Activated T-helper 2 cell treated with anti-CD3 and anti-CD28 coated beads, Interferon-gamma antibody, Interleukin-2, Interleukin-4, amounts not matched to agents 10 μg/mL and 5 μg/mL and 100 μg/mL, durations not matched to agents 14 hours and 24 hours and 36 hours (primary cell): ENCODE measurements around the gene DNASE1L2. TPM values are rescaled to one million over a fixed set of nuclear protein-coding genes. Genes with fewer than 3 reads are reported as not detected.
A peak's percentile ranks its signal among the peaks of the same experiment; 100 is the strongest.
"Not testable (repeated sequence)": the region's sequence is repeated elsewhere in the genome, so short reads cannot be mapped to it uniquely, and the experiment has no call there.

Experiments used
- DNase-seq: peaks from one replicate; pipeline ENCODE4 v3.0.0; 2021; ENCODE audit warnings: low spot score
- H3K27ac Mint-ChIP-seq: one replicate; pipeline ENCODE4 v1.8.0; 2021; ENCODE audit warnings: mixed read lengths
- H3K27me3 Mint-ChIP-seq: one replicate; pipeline ENCODE4 v1.8.0; 2021; ENCODE audit warnings: low read depth, mixed read lengths
- H3K36me3 Mint-ChIP-seq: one replicate; pipeline ENCODE4 v1.8.0; 2021; ENCODE audit warnings: low read depth, mixed read lengths
- H3K4me1 Mint-ChIP-seq: one replicate; pipeline ENCODE4 v1.8.0; 2021; ENCODE audit warnings: low read depth, mixed read lengths
- H3K4me3 Mint-ChIP-seq: one replicate; pipeline ENCODE4 v1.8.0; 2021; ENCODE audit warnings: low read depth, mild to moderate bottlenecking, moderate library complexity, mixed read lengths
- H3K9me3 Mint-ChIP-seq: one replicate; pipeline ENCODE4 v1.8.0; 2021; ENCODE audit warnings: mixed read lengths
- intact Hi-C: fragments of 100-400 bp; cut with micrococcal nuclease; formaldehyde crosslinking; loops from one replicate; pipeline ENCODE4 v1.15.1; 2023
- total RNA-seq: library from RNA; stranded (reverse); gene quantifications from 2 replicates; pipeline ENCODE4 v1.2.3, GENCODE V29; 2022

The DNASE1L2 gene
- total RNA-seq, 1 donor from 2014 or later, result 1.7 TPM

DNA sequence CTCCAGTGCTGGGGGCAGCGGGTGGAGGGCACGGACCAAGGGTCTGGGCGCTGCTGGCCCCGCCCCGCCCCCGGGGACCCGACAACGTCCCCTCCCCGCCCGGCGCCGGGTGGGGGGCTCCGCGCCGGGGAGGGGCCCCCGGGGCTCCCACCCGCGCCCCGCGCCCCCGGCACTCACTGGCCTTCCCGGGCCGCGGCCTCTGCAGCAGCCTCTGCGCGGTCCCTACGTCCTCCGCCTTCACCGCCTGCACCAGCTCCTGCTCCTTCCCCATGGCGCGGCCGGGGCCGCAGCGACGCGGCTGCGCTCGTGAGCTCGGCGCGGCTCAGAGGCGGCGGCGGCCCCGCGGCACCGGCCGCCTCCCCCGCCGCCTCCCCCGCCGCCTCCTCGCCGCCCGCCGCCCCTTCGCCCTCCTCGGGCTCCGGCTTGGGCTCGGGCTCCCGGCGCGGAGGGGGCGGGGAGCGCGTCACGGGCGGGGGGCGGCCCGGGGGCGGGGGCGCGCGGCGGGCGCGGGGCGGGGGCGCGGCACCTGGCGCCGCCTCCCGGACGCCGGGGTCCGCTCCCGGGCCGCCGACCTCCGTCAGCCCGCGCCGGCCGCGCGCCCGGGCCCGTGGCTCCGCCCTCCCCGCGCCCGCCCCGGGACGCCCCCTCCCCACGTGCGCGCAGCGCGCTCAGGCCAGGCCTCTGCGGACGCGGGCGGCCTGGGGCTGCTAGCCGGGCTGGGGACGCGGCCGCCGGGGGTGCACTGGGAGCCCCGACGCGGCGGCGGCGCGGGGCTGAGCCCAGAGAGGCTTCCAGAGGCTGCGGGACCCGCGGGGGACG, 39.9 kb upstream of the DNASE1L2 start, which contains the start of gene CASKIN1:
Gene CASKIN1, minus strand, starts transcription at position 444 of the 819 bp plus-strand sequence. Its CDS starts 173 bp downstream, at position 271.
- peak within 1 kb of the TSS; percentile 47 for H3K4me3 Mint-ChIP-seq
- no peaks in the 10 kb centered on the region for H3K36me3 Mint-ChIP-seq
- intact Hi-C loops, result no loop called here
- no peak within 1 kb of the TSS for H3K27ac Mint-ChIP-seq
- H3K9me3 Mint-ChIP-seq, result no peaks in the 10 kb centered on the region
- DNase-seq, result no peak
- H3K4me1 Mint-ChIP-seq, result no peaks in the 10 kb centered on the region
- peaks cover 41% of the 10 kb centered on the region for H3K27me3 Mint-ChIP-seq

DNA sequence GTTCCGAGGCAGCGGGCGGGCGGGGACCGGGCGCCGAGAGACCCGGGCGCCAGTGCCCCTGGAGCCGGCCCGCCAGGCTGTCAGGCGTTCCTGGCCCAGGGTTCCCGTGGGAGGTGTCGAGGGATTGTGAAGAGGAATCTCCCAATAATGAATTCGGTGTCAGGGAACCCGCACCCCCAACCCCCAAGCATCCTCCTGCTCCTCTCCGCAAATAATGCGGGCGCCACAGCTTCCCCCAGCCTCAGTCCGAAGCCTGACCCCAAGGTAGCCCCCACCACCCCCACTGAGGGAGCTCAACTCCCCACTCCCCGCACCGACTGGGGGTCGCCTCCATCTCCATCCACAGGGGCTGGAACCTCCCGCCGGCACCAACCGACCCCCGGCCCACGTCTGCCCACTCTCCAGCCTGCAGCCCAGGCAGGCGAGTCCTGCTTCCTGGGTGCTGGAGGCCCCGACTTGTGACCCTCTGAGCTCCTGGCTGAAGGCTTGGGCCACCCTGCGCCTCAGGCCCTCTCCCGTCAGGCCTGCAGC, 39.2 kb upstream of the DNASE1L2 start:
- intact Hi-C loops, result no loop called here
- no peak for DNase-seq
- H3K9me3 Mint-ChIP-seq, result no peaks in the 10 kb centered on the region
- H3K36me3 Mint-ChIP-seq, result no peaks in the 10 kb centered on the region
- H3K4me3 Mint-ChIP-seq, result peak overlapping the region; percentile 47
- peaks cover 47% of the 10 kb centered on the region for H3K27me3 Mint-ChIP-seq
- H3K27ac Mint-ChIP-seq, result no peak overlapping the region
- no peaks in the 10 kb centered on the region for H3K4me1 Mint-ChIP-seq

DNA sequence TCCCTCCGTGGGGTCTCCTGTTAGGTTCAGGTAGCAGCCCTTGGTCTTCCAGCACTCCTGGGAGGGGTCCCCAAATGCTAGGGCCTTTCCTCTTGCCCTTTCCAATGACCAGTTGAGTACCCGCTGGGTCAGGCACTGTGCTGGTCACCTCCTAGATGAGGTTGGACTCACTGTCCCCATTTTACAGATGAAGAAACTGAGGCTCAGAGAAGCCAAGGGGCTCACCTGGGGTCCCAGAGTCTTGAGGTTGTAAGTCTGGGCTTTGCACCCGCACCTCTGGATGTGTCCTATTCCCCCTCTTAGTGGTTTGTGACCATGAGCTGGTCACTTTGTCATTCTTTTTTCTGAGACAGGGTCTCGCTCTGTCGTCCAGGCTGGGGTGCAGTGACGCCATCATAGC, 38.5 kb upstream of the DNASE1L2 start:
- Mint-ChIP-seq H3K36me3 (no peaks in the 10 kb centered on the region), H3K27me3 (peaks cover 49% of the 10 kb centered on the region), H3K4me1 (no peaks in the 10 kb centered on the region), H3K4me3 (no peak overlapping the region), H3K9me3 (no peaks in the 10 kb centered on the region), H3K27ac (no peak overlapping the region)
- no peak for DNase-seq
- intact Hi-C loops, result no loop called here

DNA sequence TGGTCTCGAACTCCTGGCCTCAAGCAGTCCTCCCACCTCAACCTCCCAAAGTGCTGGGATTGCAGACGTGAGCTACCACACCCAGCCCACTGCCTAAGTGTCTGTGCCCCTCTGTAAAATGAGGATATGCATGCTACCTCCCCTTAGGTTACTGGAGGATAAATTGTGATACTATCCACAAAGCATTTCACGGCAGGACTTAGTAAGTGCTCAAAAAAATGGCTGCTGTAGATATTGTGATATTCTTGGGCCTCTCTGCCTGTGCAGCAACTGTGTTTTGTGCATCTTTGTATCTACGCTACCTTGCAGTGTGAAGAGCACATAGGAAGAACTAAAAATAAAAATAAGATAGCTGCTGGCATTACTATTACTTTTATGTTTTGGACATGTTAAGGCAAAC, 38.0 kb upstream of the DNASE1L2 start:
- no peak for DNase-seq
- peaks cover 49% of the 10 kb centered on the region for H3K27me3 Mint-ChIP-seq
- H3K4me3 Mint-ChIP-seq, result peak overlapping the region; percentile 37
- H3K9me3 Mint-ChIP-seq, result no peaks in the 10 kb centered on the region
- no peaks in the 10 kb centered on the region for H3K36me3 Mint-ChIP-seq
- H3K27ac Mint-ChIP-seq, result no peak overlapping the region
- H3K4me1 Mint-ChIP-seq, result no peaks in the 10 kb centered on the region
- intact Hi-C loops, result no loop called here

DNA sequence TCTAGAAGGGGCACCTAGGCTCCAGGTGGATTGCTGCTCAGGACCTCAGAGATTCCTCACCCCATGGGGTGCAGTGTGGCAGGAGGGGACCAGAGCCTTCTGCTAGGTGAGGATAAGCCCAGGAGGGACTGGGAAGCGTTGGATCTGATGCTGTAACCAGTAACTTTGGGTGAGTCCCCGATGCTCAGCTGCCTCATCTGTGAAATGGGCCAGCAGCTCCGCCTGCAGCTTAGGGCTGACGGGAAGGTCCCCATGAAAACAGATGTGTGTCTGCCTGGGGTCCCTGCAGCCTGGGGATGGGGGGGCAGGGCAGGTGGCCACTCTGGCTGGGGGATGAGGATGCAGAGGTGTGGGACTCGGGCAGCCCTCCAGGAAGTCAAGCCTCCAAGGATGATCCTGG, 37.1 kb upstream of the DNASE1L2 start:
- intact Hi-C loops, result no loop called here
- DNase-seq, result no peak
- Mint-ChIP-seq H3K27ac (no peak overlapping the region), H3K9me3 (no peaks in the 10 kb centered on the region), H3K36me3 (no peaks in the 10 kb centered on the region), H3K4me3 (no peak overlapping the region), H3K4me1 (peaks cover 2% of the 10 kb centered on the region), H3K27me3 (peaks cover 47% of the 10 kb centered on the region)

DNA sequence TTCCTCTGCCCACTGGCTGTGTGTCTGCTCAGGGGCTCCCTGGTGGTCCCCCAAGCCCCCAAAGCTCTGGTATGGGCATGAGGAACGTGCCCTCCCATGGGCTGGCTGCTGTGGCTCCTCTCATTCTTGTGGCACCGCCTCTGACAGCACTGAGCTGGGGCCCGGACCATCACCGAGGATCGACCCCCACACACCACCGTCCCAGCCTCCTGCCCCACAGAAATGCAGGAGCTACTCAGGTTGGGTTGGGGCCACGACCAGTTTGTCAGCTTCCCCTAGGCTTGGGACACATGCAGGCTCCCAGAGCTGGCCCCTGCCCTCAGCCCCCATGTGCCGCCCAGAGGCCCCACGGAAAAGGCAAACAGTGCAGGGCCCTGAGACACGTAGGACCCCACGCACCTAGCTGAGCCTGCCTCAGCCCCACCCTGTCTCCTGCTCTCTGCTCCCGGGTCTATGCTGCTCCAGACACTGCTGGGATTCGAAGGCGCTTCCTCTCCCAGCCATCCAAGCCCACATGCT, 36.6 kb upstream of the DNASE1L2 start:
- Mint-ChIP-seq H3K27ac (no peak overlapping the region), H3K4me1 (peaks cover 6% of the 10 kb centered on the region), H3K4me3 (no peak overlapping the region), H3K36me3 (no peaks in the 10 kb centered on the region), H3K9me3 (no peaks in the 10 kb centered on the region), H3K27me3 (peaks cover 46% of the 10 kb centered on the region)
- intact Hi-C loops, result no loop called here
- DNase-seq, result no peak

DNA sequence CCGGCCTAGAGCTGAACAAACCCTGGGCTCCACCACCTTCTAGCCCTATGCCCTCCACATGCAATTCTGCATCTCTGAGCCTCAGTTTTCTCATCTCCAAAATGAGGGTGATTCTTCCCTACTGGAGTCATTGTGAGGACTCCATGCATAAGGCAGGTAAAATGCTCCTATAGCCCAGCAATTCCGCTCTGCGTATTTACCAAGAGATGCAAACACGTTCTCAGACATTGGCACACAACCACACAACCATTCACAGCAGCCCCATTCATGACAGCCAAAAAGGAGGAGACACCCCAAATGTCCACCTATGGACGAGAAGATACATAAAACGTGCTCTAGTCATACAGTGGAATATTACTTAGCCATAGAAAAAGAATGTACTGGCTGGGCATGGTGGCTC, 35.9 kb upstream of the DNASE1L2 start:
- intact Hi-C loops, result no loop called here
- no peaks in the 10 kb centered on the region for H3K36me3 Mint-ChIP-seq
- DNase-seq, result no peak
- H3K9me3 Mint-ChIP-seq, result no peaks in the 10 kb centered on the region
- no peak overlapping the region for H3K4me3 Mint-ChIP-seq
- H3K27ac Mint-ChIP-seq, result no peak overlapping the region
- peaks cover 40% of the 10 kb centered on the region for H3K27me3 Mint-ChIP-seq
- peaks cover 8% of the 10 kb centered on the region for H3K4me1 Mint-ChIP-seq

DNA sequence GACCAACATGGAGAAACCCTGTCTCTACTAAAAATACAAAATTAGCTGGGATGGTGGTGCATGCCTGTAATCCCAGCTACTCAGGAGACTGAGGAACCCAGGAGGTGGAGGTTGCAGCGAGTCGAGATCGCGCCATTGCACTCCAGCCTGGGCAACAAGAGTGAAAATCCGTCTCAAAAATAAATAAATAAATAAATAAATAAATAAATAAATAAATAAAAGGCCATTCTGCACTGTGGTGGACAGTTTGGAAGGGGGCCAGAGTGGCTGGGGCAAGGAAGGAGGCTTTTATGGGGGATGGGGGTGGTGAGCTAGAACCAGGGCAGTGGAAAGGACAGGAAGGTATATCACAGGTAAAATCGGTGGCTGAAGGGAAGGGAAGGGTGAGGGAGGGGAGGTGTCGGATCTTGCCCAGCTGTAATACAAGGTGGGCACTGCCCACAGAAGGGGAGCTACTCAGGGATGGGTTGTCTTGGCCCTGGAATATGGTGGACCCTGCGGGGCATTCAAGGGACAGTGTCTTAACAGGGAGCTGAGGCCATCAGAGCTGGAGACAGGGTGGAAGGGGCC, 33.0 kb upstream of the DNASE1L2 start:
- Mint-ChIP-seq H3K4me1 (peaks cover 18% of the 10 kb centered on the region), H3K27me3 (peaks cover 28% of the 10 kb centered on the region), H3K4me3 (peak overlapping the region; percentile 50), H3K36me3 (peaks cover 19% of the 10 kb centered on the region)
- intact Hi-C loops, H3K27ac Mint-ChIP-seq, DNase-seq, H3K9me3 Mint-ChIP-seq: not testable (repeated sequence)

DNA sequence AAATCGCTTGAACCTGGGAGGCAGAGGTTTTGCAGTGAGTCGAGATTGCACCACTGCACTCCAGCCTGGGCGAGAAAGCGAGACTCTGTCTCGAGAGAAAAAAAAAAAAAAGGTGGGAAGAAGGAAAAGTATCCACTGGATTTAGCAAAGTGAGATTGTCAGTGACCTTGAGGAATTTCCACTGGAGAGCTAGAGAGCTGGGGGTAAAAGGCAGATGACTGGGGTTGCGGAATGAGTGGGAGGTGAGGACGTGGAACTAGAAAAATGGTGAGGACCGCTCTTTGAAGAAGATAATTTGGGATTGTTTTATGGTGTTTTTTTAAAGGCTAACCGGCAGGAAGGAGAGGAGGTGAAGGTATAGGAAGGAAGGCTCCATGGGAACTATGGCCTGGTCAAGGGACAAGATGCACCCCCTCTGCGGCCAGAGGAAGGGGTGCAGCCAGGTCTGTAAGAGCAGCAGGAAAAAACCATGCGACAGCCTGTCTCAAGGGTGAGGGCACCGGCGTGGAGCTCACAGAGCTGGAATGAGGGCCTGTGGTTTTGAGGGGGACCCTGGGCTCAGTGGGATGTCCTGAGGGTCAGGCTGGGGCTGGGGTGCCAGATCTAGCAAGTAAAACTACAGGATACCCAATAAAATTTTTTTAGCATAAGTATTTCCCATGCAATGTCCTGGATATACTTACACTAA, 31.7 kb upstream of the DNASE1L2 start:
- H3K4me3 Mint-ChIP-seq, result peak overlapping the region; percentile 81
- intact Hi-C loops, result loop anchor here (1.0 kb wide), 1 partner anchor 19 kb away; the partner anchor contains the start of gene E4F1
- H3K27me3 Mint-ChIP-seq, result peaks cover 18% of the 10 kb centered on the region
- DNase-seq, result no peak
- H3K27ac Mint-ChIP-seq, result peak overlapping the region; percentile 24
- peaks cover 18% of the 10 kb centered on the region for H3K4me1 Mint-ChIP-seq
- H3K9me3 Mint-ChIP-seq, result no peaks in the 10 kb centered on the region
- H3K36me3 Mint-ChIP-seq, result peaks cover 26% of the 10 kb centered on the region

DNA sequence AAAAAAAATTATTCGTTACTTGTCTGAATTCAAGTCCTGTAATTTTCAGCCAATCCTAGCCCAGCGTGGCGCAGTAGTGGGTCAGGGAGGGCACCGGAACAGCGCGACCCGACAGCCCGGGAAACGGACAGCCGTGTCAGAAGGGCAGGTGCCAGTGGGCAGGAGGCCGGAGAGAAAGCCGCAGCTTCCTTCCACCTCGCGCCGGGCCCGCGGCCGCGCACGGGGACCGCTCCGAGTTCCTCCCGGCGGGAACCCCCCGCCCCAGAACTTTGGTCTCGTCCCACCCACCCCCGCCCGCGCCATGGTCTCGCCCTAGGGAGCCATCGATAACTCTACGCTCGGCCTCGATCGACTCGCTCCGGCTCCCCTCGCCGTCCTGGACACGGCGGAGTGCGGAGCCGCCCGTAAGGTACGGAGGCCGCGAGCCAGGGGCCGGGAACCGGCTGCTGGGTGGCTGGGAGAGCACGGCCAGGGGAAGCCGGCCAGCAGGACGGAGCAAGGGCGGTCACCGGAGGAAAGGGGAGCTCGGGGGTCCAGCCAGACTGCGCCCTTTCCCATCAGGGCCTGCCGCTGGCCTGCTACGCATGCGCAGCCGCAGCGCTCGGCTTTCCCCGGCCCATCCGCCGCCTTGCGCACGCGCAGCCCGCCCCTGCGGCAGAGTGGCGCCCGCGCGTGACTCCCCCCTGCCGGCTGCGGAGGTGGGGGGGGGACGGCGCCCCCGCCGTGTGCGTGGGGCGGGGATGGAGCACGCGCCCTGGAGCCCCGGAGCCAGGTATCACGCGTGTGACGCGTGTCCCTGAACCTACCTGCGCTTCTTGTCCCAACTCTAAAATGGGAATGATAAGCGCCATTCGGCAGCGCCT, 30.9 kb upstream of the DNASE1L2 start, which contains the start of gene MLST8:
Gene MLST8, plus strand, starts transcription at position 351 of the 863 bp plus-strand sequence. CDS start 632 bp downstream, outside the sequence.
- peak; percentile 89 for DNase-seq
- Mint-ChIP-seq H3K4me1 (peaks cover 18% of the 10 kb centered on the region), H3K9me3 (no peaks in the 10 kb centered on the region), H3K4me3 (peak within 1 kb of the TSS; percentile 81), H3K36me3 (peaks cover 26% of the 10 kb centered on the region), H3K27ac (peak within 1 kb of the TSS; percentile 69), H3K27me3 (peaks cover 12% of the 10 kb centered on the region)
- intact Hi-C loops, result loop anchor here (1.0 kb wide), 1 partner anchor 18 kb away; the partner anchor contains the start of gene E4F1

DNA sequence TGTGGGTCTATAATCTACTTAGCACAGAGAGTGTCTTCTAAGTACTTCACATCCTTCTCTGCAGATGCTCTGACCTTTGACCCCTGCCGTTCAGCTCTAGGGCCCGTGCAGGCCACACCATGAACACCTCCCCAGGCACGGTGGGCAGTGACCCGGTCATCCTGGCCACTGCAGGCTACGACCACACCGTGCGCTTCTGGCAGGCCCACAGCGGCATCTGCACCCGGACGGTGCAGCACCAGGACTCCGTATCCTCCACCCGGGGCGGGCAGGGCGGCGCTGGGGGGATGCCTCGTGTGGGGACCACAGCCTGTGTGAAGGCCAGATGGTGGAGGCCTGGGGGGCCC, 30.3 kb upstream of the DNASE1L2 start:
- intact Hi-C loops, result loop anchor here (1.0 kb wide), 1 partner anchor 17 kb away; the partner anchor contains the start of gene E4F1
- peak overlapping the region; percentile 74 for H3K4me3 Mint-ChIP-seq
- peaks cover 18% of the 10 kb centered on the region for H3K4me1 Mint-ChIP-seq
- peaks cover 10% of the 10 kb centered on the region for H3K27me3 Mint-ChIP-seq
- H3K9me3 Mint-ChIP-seq, result no peaks in the 10 kb centered on the region
- peaks cover 26% of the 10 kb centered on the region for H3K36me3 Mint-ChIP-seq
- DNase-seq, result no peak
- peak overlapping the region; percentile 69 for H3K27ac Mint-ChIP-seq

DNA sequence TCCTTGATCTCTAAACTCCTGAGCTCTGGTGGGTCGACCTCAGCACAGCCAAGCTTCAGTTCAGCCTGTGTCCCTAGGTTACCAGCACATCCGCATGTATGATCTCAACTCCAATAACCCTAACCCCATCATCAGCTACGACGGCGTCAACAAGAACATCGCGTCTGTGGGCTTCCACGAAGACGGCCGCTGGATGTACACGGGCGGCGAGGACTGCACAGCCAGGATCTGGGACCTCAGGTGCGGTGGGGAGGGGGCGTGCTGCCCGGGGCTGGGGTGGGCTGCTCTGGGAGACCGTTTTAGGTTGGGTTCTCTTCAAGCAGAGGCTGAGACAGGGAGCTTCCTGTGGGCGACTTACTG, 29.8 kb upstream of the DNASE1L2 start:
- Mint-ChIP-seq H3K4me3 (peak overlapping the region; percentile 74), H3K36me3 (peaks cover 26% of the 10 kb centered on the region), H3K27me3 (peaks cover 10% of the 10 kb centered on the region), H3K4me1 (peaks cover 18% of the 10 kb centered on the region), H3K27ac (peak overlapping the region; percentile 44), H3K9me3 (no peaks in the 10 kb centered on the region)
- DNase-seq, result no peak
- intact Hi-C loops, result no loop called here
